Fibroblast of pulmonary artery (primary cell): ENCODE results near the gene AFF2.

Source experiments
- DNase-seq: peaks from one replicate; pipeline ENCODE4 v3.0.0-alpha.2; 2010; ENCODE audit warnings: low read depth
- H3K4me3 ChIP-seq: replicated peaks from 2 replicates; pipeline ENCODE4 v1.5.1; 2011; ENCODE audit warnings: low read depth, mild to moderate bottlenecking, control low read depth, low read length, moderate library complexity
- CTCF ChIP-seq: IDR thresholded peaks from 2 replicates; pipeline ENCODE4 v1.5.1; 2011; ENCODE audit warnings: mild to moderate bottlenecking, control low read depth, low read length, inconsistent platforms; ENCODE audit errors: missing control alignments

Gene AFF2

DNA sequence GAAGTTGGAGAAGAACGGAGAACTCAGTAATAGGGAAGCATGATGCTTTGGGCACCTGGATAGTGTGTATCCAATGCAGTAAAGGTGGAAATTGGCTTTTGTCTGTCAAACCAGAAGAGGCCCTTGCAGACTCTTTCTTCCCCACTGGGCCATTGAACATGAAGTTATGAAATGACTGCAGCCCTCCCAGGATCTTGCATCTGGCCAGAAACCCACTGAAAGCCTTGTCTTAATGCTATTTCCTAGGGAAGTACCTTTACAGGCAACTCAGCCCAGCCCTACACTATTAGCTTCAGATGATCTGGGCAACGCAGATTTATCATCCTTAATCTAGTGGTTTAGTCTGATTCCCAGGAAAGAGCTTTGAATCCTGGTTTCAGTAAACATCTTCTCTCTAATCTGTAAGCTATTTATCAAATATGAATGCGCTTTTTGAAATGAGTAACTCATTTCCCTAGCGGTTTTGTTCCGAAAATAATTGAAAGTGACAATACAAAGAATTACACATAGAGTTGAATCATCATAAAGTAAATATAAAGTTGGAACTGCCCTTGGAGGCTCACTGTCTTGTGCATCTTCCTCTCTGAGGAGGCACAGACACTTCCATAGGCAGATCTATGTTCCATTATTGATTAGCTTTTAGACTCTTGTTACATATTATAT lies 540.6 kb downstream of the AFF2 start:
- DNase-seq: peak; percentile 4
- no peak for TF ChIP-seq CTCF
- H3K4me3 ChIP-seq: no peak overlapping the region

DNA sequence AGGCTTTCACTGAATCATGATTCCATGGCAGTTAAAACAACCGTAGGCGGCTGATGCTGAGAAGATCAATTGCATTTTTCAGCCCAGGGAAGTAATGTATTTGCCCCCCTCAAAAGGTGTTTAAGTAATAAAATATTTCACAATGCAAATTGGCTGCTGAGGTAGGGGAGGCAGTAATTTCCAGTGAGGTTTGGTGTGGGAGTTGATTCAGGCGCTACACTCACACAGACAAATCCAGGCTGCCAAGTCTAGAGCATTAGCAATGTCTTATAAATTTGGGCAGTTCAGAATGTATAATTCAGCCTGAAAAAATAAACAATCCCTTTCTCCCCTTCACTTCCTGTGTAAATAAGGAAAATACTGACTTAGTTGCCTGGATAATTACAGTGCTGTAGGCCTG lies 543.0 kb downstream of the AFF2 start:
- no peak overlapping the region for H3K4me3 ChIP-seq
- no peak for TF ChIP-seq CTCF
- no peak for DNase-seq

GRCh38 chrX:149044471-149044870 lies 544.1 kb downstream of the AFF2 start:
- no peak for TF ChIP-seq CTCF

DNA sequence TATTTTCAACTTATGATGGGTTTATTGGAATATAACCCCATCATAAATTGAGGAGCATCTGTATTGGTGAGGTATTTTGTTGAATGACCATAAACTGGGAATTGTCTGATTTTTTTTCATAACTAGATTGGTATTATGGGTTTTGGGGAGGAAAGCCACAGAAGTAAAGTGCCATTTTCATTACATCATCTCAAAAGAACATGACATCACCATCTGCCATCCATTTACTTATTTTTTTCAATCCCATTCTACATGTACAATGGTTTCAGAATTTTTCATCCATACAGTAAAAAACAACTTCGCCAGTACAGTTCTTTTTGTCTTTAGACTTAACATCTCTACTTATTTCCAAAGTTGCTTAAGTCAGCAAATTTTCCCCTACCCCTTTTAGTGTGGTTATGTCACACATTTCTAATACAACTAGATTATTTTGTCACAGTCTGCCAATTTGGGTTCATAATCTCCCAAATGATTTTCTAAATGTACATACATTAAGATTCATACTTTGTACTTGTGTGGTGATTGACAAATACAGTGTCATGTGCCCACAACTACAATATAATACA lies 545.3 kb downstream of the AFF2 start:
- TF ChIP-seq CTCF: no peak
- DNase-seq: no peak
- no peak overlapping the region for H3K4me3 ChIP-seq

More at GRCh38 chrX:149044471-149044870, 544.1 kb downstream of the AFF2 start:
- DNase-seq: no peak
- H3K4me3 ChIP-seq: no peak overlapping the region
